Stimulated activated CD4-positive, alpha-beta T cell treated with anti-CD3 and anti-CD28 coated beads, TNF-alpha, amount 100 ng/mL, for 48 hours (primary cell): ENCODE measurements around the gene OVOL3.
A peak's percentile ranks its signal among the peaks of the same experiment; 100 is the strongest.

Experiments used
- DNase-seq, 3 donors: peaks; one replicate each; pipeline ENCODE4 v3.0.0-alpha.2; 2020; ENCODE audit warnings: low read depth in 3 of 3

OVOL3 gene

DNA sequence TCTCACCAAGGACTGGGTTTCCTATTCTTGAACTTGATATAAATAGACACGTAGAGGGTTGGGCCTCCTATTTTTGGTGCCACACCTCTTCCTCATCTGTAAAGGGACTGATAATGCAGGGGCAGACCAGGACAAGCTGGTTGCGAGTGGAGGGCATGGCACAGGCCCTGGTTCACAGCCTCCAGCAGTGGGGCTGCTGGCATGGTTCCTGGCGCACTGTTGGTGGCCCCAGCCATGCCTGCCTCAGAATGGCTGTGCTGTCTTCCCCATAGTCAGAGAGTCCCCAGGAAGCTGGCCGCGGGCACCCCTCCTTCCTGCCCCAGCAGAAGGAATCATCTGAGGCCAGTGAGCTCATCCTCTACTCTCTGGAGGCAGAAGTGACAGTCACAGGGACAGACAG lies 10.5 kb upstream of the OVOL3 start:
- DNase-seq: no peak

DNA sequence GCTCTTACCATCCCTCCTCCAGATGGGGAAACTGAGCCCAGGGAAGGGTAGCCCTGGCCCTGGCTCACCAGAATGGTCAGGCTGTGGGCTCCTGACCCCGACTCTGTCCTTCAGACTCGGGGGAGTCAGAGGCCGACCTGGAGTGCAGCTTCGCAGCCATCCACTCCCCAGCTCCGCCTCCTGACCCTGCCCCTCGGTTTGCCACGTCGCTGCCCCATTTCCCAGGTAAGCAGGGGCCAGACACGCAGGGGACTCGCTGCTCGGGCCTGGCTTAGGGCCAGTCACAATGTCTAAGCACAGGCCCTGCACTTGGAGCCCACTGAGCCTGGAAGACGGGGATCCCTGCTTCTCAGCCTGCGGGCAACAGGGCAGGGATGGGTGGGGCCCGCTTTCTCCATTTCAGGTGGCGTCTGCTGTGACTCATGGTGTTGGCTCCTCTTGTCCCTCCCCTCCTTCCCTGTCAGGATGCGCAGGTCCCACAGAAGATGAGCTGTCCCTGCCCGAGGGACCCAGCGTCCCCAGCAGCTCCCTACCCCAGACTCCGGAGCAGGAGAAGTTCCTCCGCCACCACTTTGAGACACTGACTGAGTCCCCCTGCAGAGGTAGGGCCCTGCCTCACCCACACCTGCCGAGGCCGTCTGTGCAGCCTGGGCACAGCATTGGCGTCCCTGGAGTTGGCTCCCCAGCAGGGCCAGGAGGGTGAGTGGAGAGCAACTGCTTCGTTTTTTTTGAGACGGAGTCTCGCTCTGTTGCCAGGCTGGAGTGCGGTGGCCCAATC lies 9.2 kb upstream of the OVOL3 start:
- no peak for DNase-seq

DNA sequence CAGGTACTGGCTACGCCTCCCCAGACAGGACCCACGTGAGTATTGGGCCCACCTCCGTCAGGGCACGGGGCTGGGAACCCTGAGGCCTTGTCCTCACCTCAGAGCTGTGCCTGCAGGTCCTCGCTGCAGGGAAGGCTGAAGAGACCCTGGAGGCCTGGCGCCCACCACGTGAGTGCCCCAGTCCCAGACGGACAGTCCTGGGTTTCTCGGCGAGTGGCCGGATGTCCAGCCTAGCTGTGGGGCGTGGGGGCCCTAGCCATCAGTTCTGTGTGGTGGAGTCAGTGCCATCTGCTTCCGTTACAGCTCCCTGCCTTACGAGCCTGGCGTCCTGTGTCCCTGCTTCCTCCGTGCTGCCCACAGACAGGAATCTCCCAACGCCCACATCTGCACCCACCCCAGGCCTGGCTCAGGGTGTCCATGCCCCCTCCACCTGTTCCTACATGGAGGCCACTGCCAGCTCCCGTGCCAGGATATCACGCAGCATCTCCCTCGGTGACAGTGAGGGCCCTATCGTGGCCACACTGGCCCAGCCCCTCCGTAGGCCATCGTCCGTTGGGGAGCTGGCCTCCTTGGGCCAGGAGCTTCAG lies 7.8 kb upstream of the OVOL3 start:
- no peak for DNase-seq

DNA sequence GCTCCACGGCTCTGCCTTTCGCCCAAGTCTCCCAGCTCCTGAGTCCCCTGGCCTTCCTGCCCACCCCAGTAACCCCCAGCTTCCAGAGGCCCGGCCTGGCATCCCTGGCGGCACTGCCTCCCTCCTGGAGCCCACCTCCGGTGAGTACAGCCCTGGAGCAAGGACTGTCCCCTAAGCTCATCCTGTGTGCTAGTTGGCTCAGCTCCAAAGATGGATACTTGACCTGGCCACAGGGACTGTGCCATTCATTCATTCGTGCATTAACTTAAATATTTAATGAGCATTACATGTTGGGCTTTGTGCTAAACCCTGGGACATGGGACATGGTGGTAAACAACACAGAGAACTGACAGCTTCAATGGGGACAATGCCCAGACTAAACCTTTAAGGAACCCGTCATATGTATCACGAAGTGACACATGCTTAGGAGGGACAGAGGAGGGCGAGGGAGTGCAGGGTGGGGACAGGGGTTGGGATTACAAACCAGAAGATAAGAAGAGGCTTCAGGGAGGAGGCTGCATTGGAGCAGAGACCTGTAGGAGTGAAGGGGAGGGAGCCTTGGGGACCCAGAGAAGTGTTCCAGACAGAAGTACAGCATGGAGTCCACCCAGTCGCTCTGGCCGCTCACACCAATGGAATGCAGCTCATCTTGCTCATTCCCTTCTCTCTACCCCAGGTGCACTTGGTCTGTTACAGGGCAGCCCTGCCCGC lies 6.9 kb upstream of the OVOL3 start:
- DNase-seq: no peak

DNA sequence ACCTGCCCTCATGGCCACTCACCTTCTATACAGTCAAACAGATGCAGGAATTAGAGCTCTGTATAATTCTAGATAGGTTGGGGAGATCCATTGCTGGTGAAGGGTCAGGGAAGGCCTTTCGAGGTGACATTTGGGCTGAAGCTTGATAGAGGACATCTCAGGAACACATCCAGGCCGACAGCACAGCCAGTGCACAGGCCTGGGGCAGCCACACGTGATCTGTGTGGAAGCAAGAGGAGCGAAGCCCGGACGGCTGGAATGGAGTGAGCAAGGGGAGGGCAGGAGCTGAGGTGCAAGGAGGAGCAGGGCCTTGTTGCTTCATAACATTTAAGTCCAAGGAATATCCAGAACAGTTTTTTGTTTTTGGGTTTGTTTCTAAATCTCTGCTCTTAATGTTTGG lies 4.5 kb upstream of the OVOL3 start:
- DNase-seq: no peak

DNA sequence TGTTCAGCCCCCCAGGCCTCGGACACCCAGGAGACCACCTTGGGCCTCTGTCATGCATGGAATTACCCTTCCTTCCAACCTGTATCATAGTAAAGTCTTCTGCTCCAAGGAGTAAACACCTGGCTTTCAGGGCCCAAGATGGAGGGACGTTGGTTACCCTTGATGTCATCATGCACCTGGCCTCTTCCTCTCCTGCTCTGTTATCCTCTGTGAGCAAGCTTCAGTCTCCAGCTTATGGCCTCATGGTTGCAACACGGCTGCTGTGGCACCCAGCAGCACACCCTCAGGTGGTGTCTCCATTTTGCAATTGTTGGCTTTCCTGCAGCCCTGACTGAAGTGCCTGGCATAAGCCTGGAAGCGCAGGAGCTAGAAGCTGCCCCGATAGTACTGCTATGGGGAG lies 4.0 kb upstream of the OVOL3 start:
- DNase-seq: no peak

DNA sequence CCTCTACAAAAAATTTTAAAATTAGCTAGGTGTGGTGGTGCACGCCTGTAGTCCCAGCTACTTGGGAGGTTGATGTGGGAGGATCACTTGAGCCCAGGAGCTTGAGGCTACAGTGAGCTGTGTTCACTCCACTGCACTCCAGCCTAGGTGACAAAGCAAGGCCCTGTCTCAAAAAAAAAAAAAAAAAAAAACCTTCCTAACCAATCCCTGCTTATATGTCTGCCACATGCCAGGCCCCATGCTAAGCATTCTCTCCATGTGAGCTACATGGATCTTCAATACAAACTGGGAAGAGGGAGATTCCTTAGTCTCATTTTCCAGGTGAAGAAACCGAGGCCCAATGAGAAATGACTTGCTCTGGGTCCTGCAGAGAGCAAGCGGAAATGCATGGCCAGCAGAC lies 2.3 kb upstream of the OVOL3 start:
- DNase-seq: no peak

DNA sequence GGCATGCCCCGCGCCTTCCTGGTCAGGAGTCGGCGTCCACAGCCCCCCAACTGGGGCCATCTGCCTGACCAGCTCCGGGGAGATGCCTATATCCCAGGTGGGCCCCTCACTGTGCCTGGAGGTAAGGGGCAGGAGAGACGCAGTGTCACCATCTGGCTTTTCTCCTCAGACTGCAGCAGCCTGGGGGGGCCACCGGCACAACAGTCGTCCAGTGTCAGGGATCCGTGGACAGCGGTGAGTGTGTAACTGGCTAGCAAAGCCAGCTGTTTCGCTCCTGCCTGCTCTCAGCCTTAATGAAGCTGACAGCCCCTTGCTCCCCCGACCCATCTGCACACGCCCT lies 227 bp downstream of the OVOL3 start:
- no peak for DNase-seq

DNA sequence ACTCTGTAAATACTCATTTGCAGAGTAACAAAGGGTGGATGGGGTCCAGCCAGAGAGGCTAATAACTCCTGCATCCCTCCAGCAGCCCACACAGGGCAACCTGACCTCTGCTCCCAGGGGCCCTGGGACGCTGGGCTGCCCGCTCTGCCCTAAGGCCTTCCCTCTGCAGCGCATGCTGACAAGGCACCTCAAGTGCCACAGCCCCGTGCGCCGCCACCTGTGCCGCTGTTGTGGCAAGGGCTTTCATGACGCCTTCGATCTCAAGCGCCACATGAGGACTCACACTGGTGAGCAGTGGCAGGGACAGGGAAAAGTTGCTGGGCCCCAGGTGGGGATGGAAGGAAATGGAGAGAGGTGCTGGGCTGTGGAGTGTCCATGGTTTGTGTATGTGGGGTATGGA lies 1.7 kb downstream of the OVOL3 start:
- no peak for DNase-seq

DNA sequence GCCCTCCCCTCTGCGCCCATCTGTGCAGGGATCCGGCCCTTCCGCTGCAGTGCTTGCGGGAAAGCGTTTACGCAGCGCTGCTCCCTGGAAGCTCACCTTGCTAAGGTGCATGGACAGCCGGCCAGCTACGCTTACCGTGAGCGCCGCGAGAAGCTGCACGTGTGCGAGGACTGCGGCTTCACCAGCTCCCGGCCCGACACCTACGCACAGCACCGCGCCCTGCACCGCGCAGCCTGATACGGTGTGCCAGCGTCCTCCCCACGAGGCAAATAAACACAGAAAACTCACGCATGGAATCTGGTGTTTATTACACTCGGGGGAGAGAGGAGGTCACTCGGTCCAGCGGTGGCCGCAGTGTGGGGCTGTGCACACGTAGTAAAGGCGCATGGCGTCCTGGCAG lies 2.5 kb downstream of the OVOL3 start:
- DNase-seq: no peak

DNA sequence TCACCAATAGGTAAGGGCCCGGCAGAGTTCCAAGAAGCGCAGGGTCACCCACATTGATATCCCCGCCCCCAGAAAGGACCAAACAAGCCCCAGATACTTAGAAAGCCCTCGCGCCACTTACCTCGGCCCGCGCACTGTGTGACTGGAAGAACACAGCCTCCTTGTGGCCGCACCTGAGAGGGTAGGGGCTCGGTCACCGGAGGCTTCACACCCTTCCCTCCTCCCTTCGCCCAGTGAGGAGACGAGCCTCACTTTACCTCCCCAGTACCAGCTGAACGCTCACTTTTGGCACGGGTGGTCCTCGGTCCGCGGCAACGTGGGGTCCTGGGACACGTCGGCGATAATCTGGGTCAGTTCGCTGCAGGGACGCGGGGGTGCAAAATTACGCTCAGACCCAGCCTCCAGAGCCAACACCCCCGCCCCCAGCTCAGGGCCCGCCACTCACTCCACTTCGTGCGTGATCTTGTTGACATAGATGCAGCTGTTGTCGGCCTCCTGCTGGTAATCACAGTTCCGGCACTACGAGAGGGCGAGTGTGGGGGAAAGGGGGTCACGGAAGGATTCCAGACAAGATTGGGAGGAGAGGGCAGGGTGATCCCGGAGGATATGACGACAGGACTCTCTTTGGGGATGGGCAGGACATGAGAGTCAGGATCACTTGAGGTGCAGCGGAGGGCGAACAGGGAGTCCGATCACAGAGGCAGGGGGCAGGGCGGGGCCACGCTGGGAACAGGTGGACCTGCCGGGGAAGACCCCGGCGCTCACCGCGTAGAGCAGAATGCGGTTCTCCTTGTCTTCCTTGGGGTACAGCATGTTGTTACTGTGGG lies 3.2 kb downstream of the OVOL3 start:
- DNase-seq: peak in 1 of 3 donors; percentile 17

DNA sequence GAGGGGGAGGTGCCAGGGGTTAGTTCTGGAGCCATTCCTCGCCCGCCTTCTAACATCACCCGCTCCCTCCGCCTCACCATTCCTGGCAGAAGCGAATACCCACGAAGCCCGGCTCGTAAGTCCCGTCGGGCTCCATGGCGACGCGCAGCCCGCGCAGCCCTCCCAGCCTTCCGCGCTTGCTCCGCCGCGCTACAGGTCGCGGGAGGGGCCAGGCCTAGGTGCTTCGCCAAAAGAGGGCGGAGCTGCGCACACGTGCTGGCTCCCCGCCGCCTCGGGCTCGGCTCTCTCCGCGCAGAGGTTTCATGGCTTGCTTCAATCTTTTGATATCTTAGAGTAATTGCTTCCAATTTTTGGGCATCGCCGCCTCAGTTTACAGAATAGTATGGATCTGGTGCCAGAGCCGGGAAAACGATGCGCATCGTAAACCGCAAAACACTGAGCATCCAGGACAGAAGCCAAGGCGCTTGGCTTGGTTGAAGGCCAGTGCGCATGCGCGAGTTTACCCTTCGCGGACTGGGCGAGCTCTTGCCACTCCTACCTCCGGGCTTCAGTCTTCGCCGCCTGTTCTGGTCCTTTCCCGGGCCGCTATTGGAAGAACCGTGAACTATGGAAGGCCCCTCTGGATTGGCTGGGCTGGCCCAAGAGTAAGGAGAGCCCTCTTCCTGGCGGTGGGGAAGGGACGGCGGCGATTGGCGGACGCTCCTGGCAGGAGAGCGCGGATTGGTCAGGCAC lies 3.9 kb downstream of the OVOL3 start, which contains the start of gene POLR2I:
POLR2I (minus strand) TSS at position 155 of the 732 bp plus-strand sequence; CDS start at position 136, 19 bp downstream.
- DNase-seq: peak; percentile 98 to 100 (median 98)

DNA sequence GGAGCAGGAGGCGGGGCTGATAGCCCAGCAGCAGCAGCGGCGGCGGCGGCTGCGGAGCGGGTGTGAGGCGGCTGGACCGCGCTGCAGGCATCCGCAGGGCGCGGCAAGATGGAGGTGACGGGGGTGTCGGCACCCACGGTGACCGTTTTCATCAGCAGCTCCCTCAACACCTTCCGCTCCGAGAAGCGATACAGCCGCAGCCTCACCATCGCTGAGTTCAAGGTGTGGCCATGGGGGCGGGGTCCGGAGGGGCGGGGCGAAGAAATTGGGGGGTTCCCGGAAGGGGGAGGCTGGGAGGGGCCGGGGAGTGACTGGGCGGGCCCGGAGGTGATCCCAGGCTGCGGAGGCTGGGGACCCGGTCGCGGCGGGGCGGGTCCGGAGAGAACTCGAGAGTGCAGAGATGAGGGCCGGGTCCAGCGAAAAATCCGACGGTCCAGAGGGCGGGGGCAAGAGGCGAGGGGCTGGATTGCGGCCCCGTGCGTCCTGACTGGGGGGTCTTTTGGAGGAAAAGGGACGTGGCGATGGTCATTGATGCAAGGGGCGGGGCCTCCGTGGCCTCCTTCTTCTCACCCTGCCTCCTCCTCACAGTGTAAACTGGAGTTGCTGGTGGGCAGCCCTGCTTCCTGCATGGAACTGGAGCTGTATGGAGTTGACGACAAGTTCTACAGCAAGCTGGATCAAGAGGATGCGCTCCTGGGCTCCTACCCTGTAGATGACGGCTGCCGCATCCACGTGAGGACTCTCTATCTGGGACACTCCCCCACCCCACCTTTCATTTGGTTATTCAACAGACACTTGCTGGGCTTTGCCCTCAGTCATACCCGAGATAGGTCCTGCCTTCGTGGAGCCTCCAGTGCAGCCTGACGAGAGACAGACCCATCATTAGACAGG lies 4.8 kb downstream of the OVOL3 start, which contains the start of gene TBCB:
TBCB (plus strand) TSS at position 16 of the 891 bp plus-strand sequence; CDS start at position 109, 93 bp downstream.
- peak in 2 of 3 donors; percentile 79 to 94 for DNase-seq

DNA sequence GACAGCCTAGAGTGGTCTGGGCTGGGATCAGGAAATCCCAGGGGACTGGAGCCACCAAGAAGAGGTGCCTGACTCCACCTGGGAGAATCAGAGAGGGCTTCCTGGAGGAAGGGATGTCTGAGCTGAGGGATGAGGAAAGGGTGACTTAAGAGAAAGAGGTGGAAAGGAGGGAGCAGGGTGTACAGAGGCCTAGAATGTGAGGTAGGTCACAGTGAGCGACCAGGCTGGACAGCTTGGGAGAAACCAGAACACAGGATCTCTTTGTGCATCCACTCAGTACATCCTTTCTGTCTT lies 5.3 kb downstream of the OVOL3 start:
- DNase-seq: no peak

DNA sequence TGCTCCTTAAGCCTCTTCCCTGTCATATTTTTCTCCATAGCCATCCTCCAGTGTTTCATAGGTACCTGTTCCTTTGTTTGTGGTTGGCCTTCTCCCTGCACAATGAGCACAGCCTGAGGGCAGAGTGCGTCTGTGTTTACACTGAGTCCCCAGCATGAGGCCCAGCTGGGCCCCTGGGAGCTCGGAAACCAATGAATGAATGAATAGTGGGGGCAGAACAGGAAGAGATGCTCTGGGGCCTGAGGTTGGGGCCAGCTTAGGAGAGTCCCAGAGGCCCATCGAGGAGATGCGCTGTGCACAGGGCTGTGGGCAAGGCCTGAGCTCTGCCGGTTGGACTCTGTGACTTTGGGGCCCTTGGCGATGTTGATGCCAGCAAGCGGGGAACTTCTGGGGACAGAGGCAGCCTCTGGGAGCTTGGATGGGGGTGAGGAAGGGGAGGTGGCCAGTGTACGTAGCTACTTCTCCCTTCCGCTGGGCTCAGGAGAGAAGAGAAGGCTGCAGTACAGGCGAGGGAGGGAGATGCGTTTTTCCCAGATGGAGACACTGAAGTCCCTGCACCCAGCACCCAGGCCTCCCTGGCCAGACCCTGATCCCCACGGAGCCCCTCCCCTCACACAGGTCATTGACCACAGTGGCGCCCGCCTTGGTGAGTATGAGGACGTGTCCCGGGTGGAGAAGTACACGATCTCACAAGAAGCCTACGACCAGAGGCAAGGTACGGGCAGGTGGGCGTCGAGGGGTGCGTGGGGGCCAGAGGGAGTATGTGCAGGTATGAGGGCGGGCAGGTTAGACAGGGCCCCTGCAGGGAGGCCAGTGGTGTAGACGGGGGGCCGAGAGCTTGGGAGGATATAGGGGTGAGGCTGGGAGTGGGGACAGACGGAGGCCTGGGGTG lies 9.4 kb downstream of the OVOL3 start:
- DNase-seq: no peak

DNA sequence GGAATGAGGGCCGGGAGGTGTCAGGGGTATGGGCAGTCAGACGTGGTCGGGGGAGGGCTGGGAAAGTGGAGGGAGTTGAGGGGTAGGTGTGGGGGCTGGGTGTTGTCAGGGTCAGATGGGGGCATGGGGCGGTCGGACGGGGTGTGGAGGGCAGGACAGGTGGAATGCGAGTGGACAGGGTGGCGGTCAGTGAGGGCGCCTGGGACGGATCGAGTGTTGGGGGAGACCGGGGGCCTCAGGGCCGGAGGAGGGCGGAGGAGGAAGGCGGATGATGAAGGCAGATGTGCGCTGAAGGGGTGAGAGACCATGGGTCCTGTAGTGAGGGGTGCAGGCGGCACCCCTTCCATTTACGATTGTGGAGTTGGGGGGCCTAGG lies 10.0 kb downstream of the OVOL3 start:
- no peak for DNase-seq

DNA sequence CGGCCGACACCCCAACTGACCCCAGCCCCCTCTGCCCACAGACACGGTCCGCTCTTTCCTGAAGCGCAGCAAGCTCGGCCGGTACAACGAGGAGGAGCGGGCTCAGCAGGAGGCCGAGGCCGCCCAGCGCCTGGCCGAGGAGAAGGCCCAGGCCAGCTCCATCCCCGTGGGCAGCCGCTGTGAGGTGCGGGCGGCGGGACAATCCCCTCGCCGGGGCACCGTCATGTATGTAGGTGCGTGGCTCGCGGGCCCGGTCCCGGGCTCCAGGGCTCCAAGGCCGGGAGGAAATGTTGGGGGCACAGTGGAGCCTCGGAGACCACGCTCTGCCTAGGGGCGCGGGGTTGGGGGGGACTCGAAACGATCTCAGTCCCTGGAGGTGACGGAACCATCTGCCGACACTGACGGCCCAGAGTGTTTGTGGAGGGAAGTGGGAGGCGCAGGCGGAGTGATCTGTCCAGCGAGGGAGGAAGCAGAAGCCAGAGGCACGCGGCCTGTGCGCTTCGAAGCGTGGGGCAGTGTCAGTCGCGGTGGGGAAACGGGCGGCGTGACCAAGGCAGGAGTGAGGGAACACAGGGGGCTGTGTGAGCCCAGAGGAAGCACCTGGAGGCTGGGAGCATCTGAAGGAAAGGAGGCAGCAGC lies 10.7 kb downstream of the OVOL3 start:
- no peak for DNase-seq

DNA sequence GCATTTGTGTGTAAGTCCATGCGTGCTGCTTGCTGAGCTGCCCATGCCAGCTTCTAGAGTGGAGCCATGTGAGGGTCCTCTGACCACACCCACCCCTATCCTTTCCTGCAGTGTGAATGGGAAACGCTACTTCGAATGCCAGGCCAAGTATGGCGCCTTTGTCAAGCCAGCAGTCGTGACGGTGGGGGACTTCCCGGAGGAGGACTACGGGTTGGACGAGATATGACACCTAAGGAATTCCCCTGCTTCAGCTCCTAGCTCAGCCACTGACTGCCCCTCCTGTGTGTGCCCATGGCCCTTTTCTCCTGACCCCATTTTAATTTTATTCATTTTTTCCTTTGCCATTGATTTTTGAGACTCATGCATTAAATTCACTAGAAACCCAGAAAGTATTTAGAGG lies 14.6 kb downstream of the OVOL3 start:
- no peak for DNase-seq

DNA sequence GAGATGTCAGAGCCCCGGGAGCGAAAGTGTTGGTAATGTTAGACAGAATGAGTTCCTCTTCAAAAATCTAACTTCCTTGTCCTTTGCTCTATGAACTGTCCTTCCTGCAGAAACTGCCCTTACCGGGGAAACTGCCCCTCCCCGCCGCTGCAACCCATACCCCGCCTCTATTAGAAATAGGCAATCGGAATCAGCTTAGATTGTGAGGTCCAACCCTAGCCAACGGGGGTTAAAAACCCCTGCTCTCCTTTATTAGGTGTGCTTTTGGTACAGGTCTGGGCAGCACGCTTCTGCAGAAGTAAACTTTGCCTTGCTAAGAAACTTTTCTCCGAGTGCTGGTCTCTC lies 17.4 kb downstream of the OVOL3 start:
- no peak for DNase-seq
